ENCODE results near the gene CPB2.

Gene CPB2

GRCh38 chr13:46010148-46010547, 94.7 kb downstream of the CPB2 start:
- TF ChIP-seq REST (IDR thresholded peaks at IDR 0.05; ENCODE audit: low read depth) (no peak), YY1 (IDR thresholded peaks at IDR 0.05; ENCODE audit: low read depth) (no peak), TCF12 (IDR thresholded peaks at IDR 0.05; ENCODE audit: low read depth) (no peak), CEBPB (IDR thresholded peaks at IDR 0.05) (no peak), RAD21 (IDR thresholded peaks at IDR 0.05; ENCODE audit: low read depth) (no peak), FOXM1 (IDR thresholded peaks at IDR 0.05; ENCODE audit: borderline replicate concordance, low read depth) (no peak), CREB1 (IDR thresholded peaks at IDR 0.05; ENCODE audit: low read depth) (no peak)
- TF ChIP-seq, protein P1, sequence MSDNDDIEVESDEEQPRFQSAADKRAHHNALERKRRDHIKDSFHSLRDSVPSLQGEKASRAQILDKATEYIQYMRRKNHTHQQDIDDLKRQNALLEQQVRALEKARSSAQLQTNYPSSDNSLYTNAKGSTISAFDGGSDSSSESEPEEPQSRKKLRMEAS (IDR thresholded peaks at IDR 0.05), result no peak

GRCh38 chr13:46008631-46009030, 96.2 kb downstream of the CPB2 start:
- TF ChIP-seq EGR1 (IDR thresholded peaks at IDR 0.05), result no peak
- TF ChIP-seq USF1 (IDR thresholded peaks at IDR 0.05), result no peak
- TF ChIP-seq, protein P1 (IDR thresholded peaks at IDR 0.05), result no peak
- no peak for TF ChIP-seq YY1 (IDR thresholded peaks at IDR 0.05; ENCODE audit: low read depth)
- TF ChIP-seq REST (IDR thresholded peaks at IDR 0.05; ENCODE audit: low read depth), result no peak
- no peak for TF ChIP-seq FOXM1 (IDR thresholded peaks at IDR 0.05; ENCODE audit: borderline replicate concordance, low read depth)
- no peak for TF ChIP-seq RAD21 (IDR thresholded peaks at IDR 0.05; ENCODE audit: low read depth)
- no peak for TF ChIP-seq TAF1 (IDR thresholded peaks at IDR 0.05; ENCODE audit: low read depth)
- no peak for TF ChIP-seq NFIC (IDR thresholded peaks at IDR 0.05)
- no peak for TF ChIP-seq TEAD4 (IDR thresholded peaks at IDR 0.05)
- TF ChIP-seq ZBTB7A (IDR thresholded peaks at IDR 0.05; ENCODE audit: low read depth), result no peak
- no peak for TF ChIP-seq CREB1 (IDR thresholded peaks at IDR 0.05; ENCODE audit: low read depth)
- TF ChIP-seq TCF12 (IDR thresholded peaks at IDR 0.05; ENCODE audit: low read depth), result no peak
- no peak for TF ChIP-seq CEBPB (IDR thresholded peaks at IDR 0.05)
- no peak for TF ChIP-seq EP300 (IDR thresholded peaks at IDR 0.05; ENCODE audit: borderline replicate concordance)

DNA sequence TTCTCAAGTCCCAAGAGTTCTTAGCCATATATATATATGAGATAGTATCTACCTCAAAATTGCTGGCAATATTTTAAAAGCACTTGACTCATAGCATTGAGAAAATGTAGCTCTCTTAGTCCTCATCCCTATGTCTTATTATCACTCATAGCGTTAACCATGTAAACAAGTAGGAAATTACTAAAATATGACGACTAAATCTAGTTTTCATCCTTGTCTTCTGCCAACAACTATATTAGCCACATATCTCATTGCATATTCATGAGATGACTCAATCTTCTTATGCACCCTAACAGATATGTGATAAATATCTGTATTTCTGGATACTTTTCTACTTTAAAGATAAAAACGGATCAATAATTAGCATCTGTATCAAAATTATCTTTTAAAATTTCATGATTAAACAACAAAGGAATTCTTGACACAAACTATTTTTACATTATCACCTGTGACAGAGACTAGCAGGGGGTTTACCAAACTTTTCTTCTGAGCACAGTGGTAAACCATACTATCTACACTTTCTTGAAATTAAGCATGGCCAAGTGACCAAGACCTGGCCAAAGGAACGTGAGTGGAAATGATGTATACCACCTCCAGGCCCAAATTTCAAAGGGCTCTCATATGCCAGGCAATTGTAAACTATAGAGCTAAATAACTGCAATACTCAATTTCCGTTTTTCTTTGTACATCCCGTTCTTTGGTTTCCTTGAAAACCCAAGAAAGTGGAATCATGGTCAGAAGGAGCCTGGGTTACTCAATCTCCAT, 98.0 kb downstream of the CPB2 start:
- TF ChIP-seq TCF12 (IDR thresholded peaks at IDR 0.05; ENCODE audit: low read depth) (no peak), TEAD4 (IDR thresholded peaks at IDR 0.05) (no peak), USF1 (IDR thresholded peaks at IDR 0.05) (no peak), NFIC (IDR thresholded peaks at IDR 0.05) (no peak), RAD21 (IDR thresholded peaks at IDR 0.05; ENCODE audit: low read depth) (no peak), REST (IDR thresholded peaks at IDR 0.05; ENCODE audit: low read depth) (no peak), ZBTB7A (IDR thresholded peaks at IDR 0.05; ENCODE audit: low read depth) (no peak), FOXM1 (IDR thresholded peaks at IDR 0.05; ENCODE audit: borderline replicate concordance, low read depth) (no peak), YY1 (IDR thresholded peaks at IDR 0.05; ENCODE audit: low read depth) (no peak), TAF1 (IDR thresholded peaks at IDR 0.05; ENCODE audit: low read depth) (no peak), CREB1 (IDR thresholded peaks at IDR 0.05; ENCODE audit: low read depth) (no peak), EP300 (IDR thresholded peaks at IDR 0.05; ENCODE audit: borderline replicate concordance) (no peak), CEBPB (IDR thresholded peaks at IDR 0.05) (no peak), EGR1 (IDR thresholded peaks at IDR 0.05) (no peak)
- TF ChIP-seq, protein P1 (IDR thresholded peaks at IDR 0.05), result no peak

- TF ChIP-seq TAF1 (IDR thresholded peaks at IDR 0.05; ENCODE audit: low read depth) (no peak), TEAD4 (IDR thresholded peaks at IDR 0.05) (no peak), NFIC (IDR thresholded peaks at IDR 0.05) (no peak), TCF12 (IDR thresholded peaks at IDR 0.05; ENCODE audit: low read depth) (no peak), USF1 (IDR thresholded peaks at IDR 0.05) (no peak), YY1 (IDR thresholded peaks at IDR 0.05; ENCODE audit: low read depth) (no peak)
Observed at GRCh38 chr13:46004491-46004890, 100.3 kb downstream of the CPB2 start.

All from Ishikawa (cell line).